Measurements from ENCODE around the gene MBIP.

- no peak for TF ChIP-seq CTCF (IDR thresholded peaks at IDR 0.05 in 2 of 3, conservative IDR thresholded peaks at IDR 0.05 in 1 of 3; ENCODE audit: borderline replicate concordance in 1 of 3, insufficient read depth in 1 of 3, low read depth in 2 of 3, low read length in 2 of 3)
- no peak for TF ChIP-seq POLR2A (IDR thresholded peaks at IDR 0.05; ENCODE audit: borderline replicate concordance, extremely low read depth, insufficient read depth, insufficient read length)
- TF ChIP-seq YY1 (IDR thresholded peaks at IDR 0.05; ENCODE audit: extremely low read depth, insufficient replicate concordance, low read depth, low read length), result no peak
- TF ChIP-seq RAD21 (IDR thresholded peaks at IDR 0.05; ENCODE audit: low read depth), result no peak
- no peak for TF ChIP-seq JUND (IDR thresholded peaks at IDR 0.05)
- no peak for TF ChIP-seq EZH2phosphoT487 (IDR thresholded peaks at IDR 0.05; ENCODE audit: borderline replicate concordance)
- TF ChIP-seq CEBPB (IDR thresholded peaks at IDR 0.05; ENCODE audit: low read depth), result no peak
- no peak; the same call in 1 of the 2 replicates for TF ChIP-seq CBX3 (IDR thresholded peaks at IDR 0.05; ENCODE audit: low read depth)
- TF ChIP-seq, protein P1, sequence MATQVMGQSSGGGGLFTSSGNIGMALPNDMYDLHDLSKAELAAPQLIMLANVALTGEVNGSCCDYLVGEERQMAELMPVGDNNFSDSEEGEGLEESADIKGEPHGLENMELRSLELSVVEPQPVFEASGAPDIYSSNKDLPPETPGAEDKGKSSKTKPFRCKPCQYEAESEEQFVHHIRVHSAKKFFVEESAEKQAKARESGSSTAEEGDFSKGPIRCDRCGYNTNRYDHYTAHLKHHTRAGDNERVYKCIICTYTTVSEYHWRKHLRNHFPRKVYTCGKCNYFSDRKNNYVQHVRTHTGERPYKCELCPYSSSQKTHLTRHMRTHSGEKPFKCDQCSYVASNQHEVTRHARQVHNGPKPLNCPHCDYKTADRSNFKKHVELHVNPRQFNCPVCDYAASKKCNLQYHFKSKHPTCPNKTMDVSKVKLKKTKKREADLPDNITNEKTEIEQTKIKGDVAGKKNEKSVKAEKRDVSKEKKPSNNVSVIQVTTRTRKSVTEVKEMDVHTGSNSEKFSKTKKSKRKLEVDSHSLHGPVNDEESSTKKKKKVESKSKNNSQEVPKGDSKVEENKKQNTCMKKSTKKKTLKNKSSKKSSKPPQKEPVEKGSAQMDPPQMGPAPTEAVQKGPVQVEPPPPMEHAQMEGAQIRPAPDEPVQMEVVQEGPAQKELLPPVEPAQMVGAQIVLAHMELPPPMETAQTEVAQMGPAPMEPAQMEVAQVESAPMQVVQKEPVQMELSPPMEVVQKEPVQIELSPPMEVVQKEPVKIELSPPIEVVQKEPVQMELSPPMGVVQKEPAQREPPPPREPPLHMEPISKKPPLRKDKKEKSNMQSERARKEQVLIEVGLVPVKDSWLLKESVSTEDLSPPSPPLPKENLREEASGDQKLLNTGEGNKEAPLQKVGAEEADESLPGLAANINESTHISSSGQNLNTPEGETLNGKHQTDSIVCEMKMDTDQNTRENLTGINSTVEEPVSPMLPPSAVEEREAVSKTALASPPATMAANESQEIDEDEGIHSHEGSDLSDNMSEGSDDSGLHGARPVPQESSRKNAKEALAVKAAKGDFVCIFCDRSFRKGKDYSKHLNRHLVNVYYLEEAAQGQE (IDR thresholded peaks at IDR 0.05; ENCODE audit: low read depth), result no peak
- no peak for TF ChIP-seq ZFX (IDR thresholded peaks at IDR 0.05)
- no peak for TF ChIP-seq ATF3 (IDR thresholded peaks at IDR 0.05)
- TF ChIP-seq SP1 (IDR thresholded peaks at IDR 0.05; ENCODE audit: low read depth), result no peak
- no peak for TF ChIP-seq FOSL1 (IDR thresholded peaks at IDR 0.05; ENCODE audit: low read depth)
- TF ChIP-seq ELF1 (IDR thresholded peaks at IDR 0.05; ENCODE audit: borderline replicate concordance, low read depth), result no peak
Observed at GRCh38 chr14:36320897-36321381, 502 bp upstream of the MBIP start.
